Fibroblast of peridontal ligament (primary cell): Measurements from ENCODE around the gene ASB16.
"Not testable (repeated sequence)": the region's sequence is repeated elsewhere in the genome, so short reads cannot be mapped to it uniquely, and the experiment has no call there.

Experiments used
- DNase-seq: peaks from one replicate; pipeline ENCODE4 v3.0.0-alpha.2; 2010; ENCODE audit errors: extremely low read depth

Gene ASB16

GRCh38 chr17:44170499-44171201 lies at the start of gene ASB16:
ASB16 (plus strand) TSS chr17:44170704; CDS start chr17:44170790, 86 bp downstream.
- peak; percentile 30 for DNase-seq

- DNase-seq: no peak
Measured at GRCh38 chr17:44120851-44121605, 49.5 kb upstream of the ASB16 start.

- no peak for DNase-seq
Measured at GRCh38 chr17:44121997-44122815, 48.3 kb upstream of the ASB16 start.

- no peak for DNase-seq
Measured at GRCh38 chr17:44122816-44123355, 47.6 kb upstream of the ASB16 start.

- peak; percentile 92 for DNase-seq
Measured at GRCh38 chr17:44123356-44124117, 47.0 kb upstream of the ASB16 start, which contains the start of gene HDAC5. HDAC5 (minus strand) TSS chr17:44123641; CDS start chr17:44117515, 6,126 bp downstream.

GRCh38 chr17:44124118-44124438 lies 46.4 kb upstream of the ASB16 start:
- no peak for DNase-seq

- DNase-seq: no peak
Measured at GRCh38 chr17:44128383-44128782, 42.1 kb upstream of the ASB16 start.

GRCh38 chr17:44130693-44131349 lies 39.7 kb upstream of the ASB16 start:
- DNase-seq: no peak

GRCh38 chr17:44131372-44131771 lies 39.1 kb upstream of the ASB16 start:
- DNase-seq: not testable (repeated sequence)

- DNase-seq: no peak
Measured at GRCh38 chr17:44132275-44132821, 38.2 kb upstream of the ASB16 start.

- DNase-seq: no peak
Measured at GRCh38 chr17:44133918-44134476, 36.5 kb upstream of the ASB16 start.

- no peak for DNase-seq
Measured at GRCh38 chr17:44134752-44135568, 35.5 kb upstream of the ASB16 start.

- peak; percentile 98 for DNase-seq
Measured at GRCh38 chr17:44137891-44138709, 32.4 kb upstream of the ASB16 start.

- not testable (repeated sequence) for DNase-seq
Measured at GRCh38 chr17:44143921-44144320, 26.6 kb upstream of the ASB16 start.

- DNase-seq: no peak
Measured at GRCh38 chr17:44144966-44145739, 25.4 kb upstream of the ASB16 start.

GRCh38 chr17:44146375-44147346 lies 23.8 kb upstream of the ASB16 start:
- DNase-seq: no peak
